H1 (cell line): ENCODE results near the gene IWS1. TPM values are rescaled to one million over a fixed set of nuclear protein-coding genes. Genes with fewer than 3 reads are reported as not detected.

Experiments
- CTCF ChIA-PET: fragments of 300-600 bp; sonication (Branson Sonifier 250); formaldehyde crosslinking; loops from one replicate; lab custom pipeline; 2021; ENCODE audit not compliant: partially characterized antibody; lab: Charles Lee
- POLR2A ChIA-PET: fragments of 300-600 bp; sonication (Branson Sonifier 250); formaldehyde crosslinking; loops from one replicate; lab custom pipeline; 2021; ENCODE audit warnings: inconsistent platforms; ENCODE audit not compliant: partially characterized antibody; lab: Charles Lee
- DNase-seq, 2 experiments: peaks; one replicate each; pipeline versions ENCODE4 v3.0.0 to v3.0.0-alpha.2; 2010 to 2022; ENCODE audit warnings: low spot score in 2 of 2, low read depth in 1 of 2, mixed read lengths in 1 of 2
- FAIRE-seq: peaks from 2 replicates; lab custom pipeline; 2011; peaks lifted over from hg19 to GRCh38; lab: Jason Lieb, UNC
- H2AFZ ChIP-seq: 2 replicates; pipeline ENCODE4 v1.8.1; 2012; ENCODE audit warnings: low read length, inconsistent platforms
- H2AK5ac ChIP-seq: 2 replicates; pipeline ENCODE4 v1.6.1; 2013; ENCODE audit warnings: low read depth, low read length
- H2BK120ac ChIP-seq: replicated peaks from 2 replicates; pipeline ENCODE3; 2013; ENCODE audit warnings: low read depth, low read length, inconsistent platforms
- H2BK12ac ChIP-seq: 2 replicates; pipeline ENCODE4 v1.6.1; 2013; ENCODE audit warnings: low read depth, low read length
- H2BK15ac ChIP-seq: 2 replicates; pipeline ENCODE4 v1.6.1; 2013; ENCODE audit warnings: low read length
- H2BK20ac ChIP-seq: 2 replicates; pipeline ENCODE4 v1.6.1; 2013; ENCODE audit warnings: low read length
- H2BK5ac ChIP-seq: 2 replicates; pipeline ENCODE4 v1.6.1; 2013; ENCODE audit warnings: low read depth, low read length
- H3K14ac ChIP-seq: 2 replicates; pipeline ENCODE4 v1.6.1; 2013; ENCODE audit warnings: inconsistent platforms; ENCODE audit not compliant: insufficient read length
- H3K18ac ChIP-seq: 2 replicates; pipeline ENCODE4 v1.6.1; 2013; ENCODE audit warnings: low read length; ENCODE audit errors: extremely low read depth
- H3K23ac ChIP-seq: 2 replicates; pipeline ENCODE4 v1.6.1; 2013; ENCODE audit warnings: inconsistent platforms; ENCODE audit not compliant: insufficient read length
- H3K23me2 ChIP-seq: 2 replicates; pipeline ENCODE4 v1.6.1; 2013; ENCODE audit warnings: low read depth, low read length
- H3K27ac ChIP-seq: 2 replicates; pipeline ENCODE4 v1.6.1; 2011; ENCODE audit warnings: low read depth, low read length, inconsistent platforms
- H3K27me3 ChIP-seq, 4 experiments: replicated peaks in 1 of 4; 1 replicate in 1 of 4; 2 replicates in 3 of 4; pipeline versions ENCODE4 v1.6.1 to v1.8.1; 2011 to 2013; ENCODE audit warnings: low read length in 3 of 4, mild to moderate bottlenecking in 3 of 4, inconsistent platforms in 2 of 4, mixed read lengths in 2 of 4, moderate library complexity in 1 of 4; ENCODE audit not compliant: control insufficient read depth in 3 of 4, insufficient read depth in 3 of 4; ENCODE audit errors: extremely low read depth in 1 of 4
- H3K36me3 ChIP-seq, 4 experiments: 2 replicates each; pipeline versions ENCODE4 v1.6.1 to v1.8.1; 2011 to 2013; ENCODE audit warnings: mild to moderate bottlenecking in 4 of 4, low read length in 3 of 4, moderate library complexity in 2 of 4, control low read depth in 1 of 4, inconsistent platforms in 1 of 4; ENCODE audit not compliant: insufficient read depth in 4 of 4, control insufficient read depth in 2 of 4
- H3K4ac ChIP-seq: replicated peaks from 2 replicates; pipeline ENCODE3; 2013; ENCODE audit warnings: low read length, low read depth, mixed read lengths, inconsistent platforms; ENCODE audit not compliant: insufficient read length
- H3K4me1 ChIP-seq, 4 experiments: replicated peaks in 1 of 4; 1 replicate in 1 of 4; 2 replicates in 3 of 4; pipeline versions ENCODE4 v1.6.1 to v1.8.1; 2011 to 2013; ENCODE audit warnings: low read length in 3 of 4, inconsistent platforms in 2 of 4, mixed read lengths in 1 of 4; ENCODE audit not compliant: insufficient read depth in 4 of 4, control insufficient read depth in 3 of 4
- H3K4me2 ChIP-seq, 2 experiments: 2 replicates each; pipeline versions ENCODE4 v1.6.1 to v1.8.1; 2011 to 2013; ENCODE audit warnings: low read depth in 2 of 2, low read length in 2 of 2, control low read depth in 1 of 2, inconsistent platforms in 1 of 2, mild to moderate bottlenecking in 1 of 2; ENCODE audit not compliant: insufficient read depth in 1 of 2
- H3K4me3 ChIP-seq, 4 experiments: fragments of 200-600, 300-600 bp in 1 of 4; sonication (generic), shearing (Covaris generic), sonication (Bioruptor Twin) in 1 of 4; 2 replicates each; pipeline versions ENCODE4 v1.5.1 to v1.8.1; 2011 to 2016; ENCODE audit warnings: low read length in 4 of 4, low read depth in 3 of 4, control low read depth in 2 of 4, inconsistent platforms in 2 of 4, mild to moderate bottlenecking in 2 of 4, mixed read lengths in 1 of 4, moderate library complexity in 1 of 4; ENCODE audit not compliant: insufficient read depth in 2 of 4; ENCODE audit errors: extremely low read depth in 1 of 4
- H3K56ac ChIP-seq: replicated peaks from 2 replicates; pipeline ENCODE3; 2013; ENCODE audit warnings: low read depth, mild to moderate bottlenecking, mixed read lengths, low read length, inconsistent platforms; ENCODE audit not compliant: insufficient read length
- H3K79me1 ChIP-seq: 2 replicates; pipeline ENCODE4 v1.6.1; 2013; ENCODE audit warnings: low read depth, low read length, control low read depth
- H3K79me2 ChIP-seq, 2 experiments: 2 replicates each; pipeline versions ENCODE4 v1.6.1 to v1.8.1; 2012 to 2013; ENCODE audit warnings: low read length in 2 of 2, mild to moderate bottlenecking in 2 of 2, inconsistent platforms in 1 of 2; ENCODE audit not compliant: insufficient read depth in 2 of 2, control insufficient read depth in 1 of 2
- H3K9ac ChIP-seq, 4 experiments: replicated peaks in 1 of 4; 1 replicate in 1 of 4; 2 replicates in 3 of 4; pipeline versions ENCODE4 v1.6.1 to v1.8.1; 2011 to 2013; ENCODE audit warnings: low read depth in 3 of 4, low read length in 3 of 4, control low read depth in 2 of 4, mild to moderate bottlenecking in 2 of 4, moderate library complexity in 2 of 4, inconsistent platforms in 1 of 4; ENCODE audit errors: extremely low read depth in 1 of 4
- H3K9me3 ChIP-seq, 2 experiments: 2 replicates each; pipeline versions ENCODE4 v1.6.1 to v1.8.1; 2012 to 2013; ENCODE audit warnings: mild to moderate bottlenecking in 2 of 2, moderate library complexity in 2 of 2, control low read depth in 1 of 2, inconsistent platforms in 1 of 2, low read depth in 1 of 2, low read length in 1 of 2, mixed read lengths in 1 of 2; ENCODE audit not compliant: insufficient read depth in 2 of 2
- H4K20me1 ChIP-seq, 2 experiments: replicated peaks in 1 of 2; 2 replicates each; pipeline versions ENCODE3 to v1.8.1; 2011 to 2013; ENCODE audit warnings: inconsistent platforms in 2 of 2, low read length in 2 of 2, mild to moderate bottlenecking in 1 of 2; ENCODE audit not compliant: insufficient read depth in 2 of 2, control insufficient read depth in 1 of 2
- H4K5ac ChIP-seq: 2 replicates; pipeline ENCODE4 v1.6.1; 2013; ENCODE audit warnings: low read length, low read depth, mixed read lengths, inconsistent platforms; ENCODE audit not compliant: insufficient read length
- H4K8ac ChIP-seq: 2 replicates; pipeline ENCODE4 v1.8.0; 2013; ENCODE audit warnings: mild to moderate bottlenecking, moderate library complexity, low read length, inconsistent platforms; ENCODE audit not compliant: insufficient read depth; ENCODE audit errors: extremely low read depth
- H4K91ac ChIP-seq: replicated peaks from 2 replicates; pipeline ENCODE3; 2013; ENCODE audit warnings: low read length, mixed read lengths, inconsistent platforms; ENCODE audit not compliant: insufficient read length
- ATF3 ChIP-seq: IDR thresholded peaks from 2 replicates; pipeline ENCODE4 v1.6.1; 2011; ENCODE audit warnings: low read depth, mild to moderate bottlenecking, low read length; ENCODE audit not compliant: insufficient read depth
- CBX8 ChIP-seq: fragments of 300-800, 300-1000 bp; sonication (generic); IDR thresholded peaks from 2 replicates; pipeline ENCODE4 v1.7.1; 2016; ENCODE audit warnings: low read depth, low read length, borderline replicate concordance
- CHD1 ChIP-seq: IDR thresholded peaks from 2 replicates; pipeline ENCODE4 v1.6.1; 2012; ENCODE audit warnings: low read depth, low read length, improper control_type of control experiment
- CTCF ChIP-seq, 3 experiments: IDR thresholded peaks; 1 replicate in 2 of 3; 2 replicates in 1 of 3; pipeline versions ENCODE4 v1.5.1 to v1.6.1; 2011; ENCODE audit warnings: low read length in 3 of 3, mild to moderate bottlenecking in 3 of 3, inconsistent platforms in 2 of 3, low read depth in 1 of 3, moderate library complexity in 1 of 3; ENCODE audit not compliant: insufficient read depth in 1 of 3; ENCODE audit errors: control extremely low read depth in 1 of 3
- EZH2 ChIP-seq: fragments of 200-600 bp; sonication (generic); IDR thresholded peaks from 2 replicates; pipeline ENCODE4 v1.7.1; 2012; ENCODE audit warnings: low read depth, mild to moderate bottlenecking, moderate library complexity, low read length, inconsistent platforms; ENCODE audit not compliant: severe bottlenecking
- FOSL1 ChIP-seq: IDR thresholded peaks from 2 replicates; pipeline ENCODE4 v1.6.1; 2011; ENCODE audit warnings: mild to moderate bottlenecking, low read depth, low read length, moderate library complexity; ENCODE audit not compliant: insufficient read depth
- JUN ChIP-seq: IDR thresholded peaks from 2 replicates; pipeline ENCODE4 v1.6.1; 2011; ENCODE audit warnings: low read depth, mild to moderate bottlenecking, improper control_type of control experiment, low read length
- NRF1 ChIP-seq: IDR thresholded peaks from 2 replicates; pipeline ENCODE4 v1.6.1; 2011; ENCODE audit warnings: mild to moderate bottlenecking, low read depth, low read length, improper control_type of control experiment
- SIN3A ChIP-seq, 2 experiments: IDR thresholded peaks in 1 of 2; conservative IDR thresholded peaks in 1 of 2; 2 replicates each; pipeline ENCODE4 v1.6.1; 2011 to 2012; ENCODE audit warnings: low read length in 2 of 2, improper control_type of control experiment in 1 of 2, low read depth in 1 of 2, mild to moderate bottlenecking in 1 of 2
- TAF1 ChIP-seq: IDR thresholded peaks from 2 replicates; pipeline ENCODE4 v1.6.1; 2011; ENCODE audit warnings: mild to moderate bottlenecking, low read depth, low read length
- WGBS, 2 experiments: shearing (Covaris generic) in 1 of 2; methylation state at CpG; one replicate each; pipeline versions ENCODE4 v1.1.6 to v1.1.7; 2013 to 2015; ENCODE audit warnings: low lambda C conversion rate in 2 of 2, mixed read lengths in 2 of 2, inconsistent platforms in 1 of 2, low coverage in 1 of 2, missing lambda C conversion rate in 1 of 2; ENCODE audit not compliant: insufficient replicate concordance in 2 of 2, insufficient coverage in 1 of 2, insufficient read length in 1 of 2; ENCODE audit errors: extremely low coverage in 1 of 2, missing lambda C conversion rate in 1 of 2; 5-methylcytosine and 5-hydroxymethylcytosine counted together
- polyA plus RNA-seq, 7 experiments: library from polyadenylated mRNA; depleted of rRNA in 3 of 7; stranded (reverse) in 5 of 7; unstranded in 2 of 7; fragments of >200 nt in 5 of 7; fragments of 200-250 nt in 2 of 7; gene quantifications; 1 replicate in 5 of 7; 2 replicates in 1 of 7; 4 replicates in 1 of 7; pipeline versions ENCODE4 v1.2.1 to v1.2.3, GENCODE V29; 2011 to 2013; ENCODE audit warnings: missing spikeins in 2 of 7, mixed read lengths in 2 of 7
- total RNA-seq: library from RNA; stranded (reverse); fragmentation: NEBNext Ultra II Directional; extraction: Animal tissue kit (Norgen Biotek cat#: 25700); gene quantifications from 2 replicates; pipeline ENCODE4 v1.2.1, GENCODE V29; 2021

The IWS1 gene
- total and polyA plus RNA-seq, 2 of the 8 experiments (the other 6 are each of a cell fraction or from before 2014, with no cell fraction given): 18.4 to 64.8 TPM

- no peak overlapping the region for H2BK12ac ChIP-seq
- WGBS, 2 experiments: 86% methylated on average over 5 of the region's 5 CpGs; no CpG with 5 or more reads in 1 of the 2 experiments
- H3K4ac ChIP-seq: no peak overlapping the region
- no peak overlapping the region for H2AFZ ChIP-seq
- H4K5ac ChIP-seq: no peak overlapping the region
- no peak overlapping the region for H3K4me2 ChIP-seq
- H3K27me3 ChIP-seq: no peaks in the 10 kb centered on the region
- H3K36me3 ChIP-seq: no peaks in the 10 kb centered on the region
- no peak overlapping the region for H2BK15ac ChIP-seq
- H2BK5ac ChIP-seq: no peak overlapping the region
- no peak overlapping the region for H3K23ac ChIP-seq
- no peak overlapping the region for H2AK5ac ChIP-seq
- no peak overlapping the region for H3K4me3 ChIP-seq
- ChIA-PET POLR2A (no interaction called here), CTCF (no interaction called here)
- H3K23me2 ChIP-seq: no peaks in the 10 kb centered on the region
- H3K9me3 ChIP-seq: no peaks in the 10 kb centered on the region
- no peak overlapping the region for H3K18ac ChIP-seq
- H3K27ac ChIP-seq: no peak overlapping the region
- no peak overlapping the region for H4K8ac ChIP-seq
- no peak overlapping the region for H3K14ac ChIP-seq
- no peak for FAIRE-seq
- no peak overlapping the region for H3K9ac ChIP-seq
- no peak overlapping the region for H2BK20ac ChIP-seq
- H4K20me1 ChIP-seq: no peaks in the 10 kb centered on the region
- no peaks in the 10 kb centered on the region for H3K79me2 ChIP-seq
- no peak overlapping the region for H3K56ac ChIP-seq
- no peak overlapping the region for H2BK120ac ChIP-seq
- H3K79me1 ChIP-seq: no peaks in the 10 kb centered on the region
- H3K4me1 ChIP-seq: peaks cover 0 to 3% (median 2%) of the 10 kb centered on the region in 4 experiments; a peak in 3 of 7 replicates
- peak in 1 of 2 experiments; percentile 22 for DNase-seq
- H4K91ac ChIP-seq: no peak overlapping the region
- no peak for TF ChIP-seq EZH2
- no peak for TF ChIP-seq TAF1
- no peak for TF ChIP-seq ATF3
- TF ChIP-seq SIN3A (conservative IDR thresholded peaks at IDR 0.05 in 1 of 2, IDR thresholded peaks at IDR 0.05 in 1 of 2; ENCODE audit: low read depth in 1 of 2, low read length in 2 of 2): no peak
- no peak for TF ChIP-seq JUN
- no peak for TF ChIP-seq FOSL1
- no peak for TF ChIP-seq CTCF (IDR thresholded peaks at IDR 0.05; ENCODE audit: control extremely low read depth in 1 of 3, insufficient read depth in 1 of 3, low read depth in 1 of 3, low read length in 3 of 3)
- TF ChIP-seq CHD1: no peak
- TF ChIP-seq NRF1: no peak
- no peak for TF ChIP-seq CBX8
Measured at GRCh38 chr2:127572841-127573240, 46.6 kb upstream of the IWS1 start.
